Measurements from ENCODE around the gene APOL3.

Gene APOL3

GRCh38 chr22:36171941-36172340, 11.4 kb upstream of the APOL3 start:
- no peak for DNase-seq (ENCODE audit: low read depth)
- TF ChIP-seq CTCF (IDR thresholded peaks at IDR 0.05; ENCODE audit: control insufficient read depth, extremely low read depth, insufficient read depth): no peak
- H3K4me3 ChIP-seq (ENCODE audit: low read depth, low read length): no peak overlapping the region

GRCh38 chr22:36166518-36167220, 6.1 kb upstream of the APOL3 start:
- no peak for TF ChIP-seq CTCF (IDR thresholded peaks at IDR 0.05; ENCODE audit: control insufficient read depth, extremely low read depth, insufficient read depth)
- no peak for DNase-seq (ENCODE audit: low read depth)
- no peak overlapping the region for H3K4me3 ChIP-seq (ENCODE audit: low read depth, low read length)

GRCh38 chr22:36166086-36166485, 5.5 kb upstream of the APOL3 start:
- no peak for TF ChIP-seq CTCF (IDR thresholded peaks at IDR 0.05; ENCODE audit: control insufficient read depth, extremely low read depth, insufficient read depth)
- H3K4me3 ChIP-seq (ENCODE audit: low read depth, low read length): no peak overlapping the region
- no peak for DNase-seq (ENCODE audit: low read depth)

GRCh38 chr22:36165141-36165540, 4.6 kb upstream of the APOL3 start:
- no peak overlapping the region for H3K4me3 ChIP-seq (ENCODE audit: low read depth, low read length)
- no peak for TF ChIP-seq CTCF (IDR thresholded peaks at IDR 0.05; ENCODE audit: control insufficient read depth, extremely low read depth, insufficient read depth)
- no peak for DNase-seq (ENCODE audit: low read depth)

- H3K4me3 ChIP-seq (ENCODE audit: low read depth, low read length): no peak overlapping the region
- TF ChIP-seq CTCF (IDR thresholded peaks at IDR 0.05; ENCODE audit: control insufficient read depth, extremely low read depth, insufficient read depth): no peak
- no peak for DNase-seq (ENCODE audit: low read depth)
These were observed 4.1 kb upstream of the APOL3 start for GRCh38 chr22:36164621-36165020.

GRCh38 chr22:36163497-36163896, 2.9 kb upstream of the APOL3 start:
- no peak overlapping the region for H3K4me3 ChIP-seq (ENCODE audit: low read depth, low read length)
- DNase-seq (ENCODE audit: low read depth): no peak
- no peak for TF ChIP-seq CTCF (IDR thresholded peaks at IDR 0.05; ENCODE audit: control insufficient read depth, extremely low read depth, insufficient read depth)
